Skeletal muscle tissue (tissue), 4 donors: ENCODE data around the gene FAM210B. TPM values are rescaled to one million over a fixed set of nuclear protein-coding genes. Genes with fewer than 3 reads are reported as not detected.
"Not testable (repeated sequence)": the region's sequence is repeated elsewhere in the genome, so short reads cannot be mapped to it uniquely, and the experiment has no call there.

ENCODE experiments used
- H3K27ac ChIP-seq: one replicate; pipeline ENCODE4 v1.7.0; 2013; ENCODE audit warnings: mild to moderate bottlenecking, low read depth, low read length, inconsistent platforms
- H3K27me3 ChIP-seq, 3 donors: one replicate each; pipeline ENCODE4 v1.7.0; 2013; ENCODE audit warnings: low read length in 3 of 3; ENCODE audit not compliant: control insufficient read depth in 3 of 3, insufficient read depth in 3 of 3
- H3K36me3 ChIP-seq, 3 donors: one replicate each; pipeline ENCODE4 v1.7.0; 2013; ENCODE audit warnings: low read length in 3 of 3; ENCODE audit not compliant: control insufficient read depth in 3 of 3, insufficient read depth in 3 of 3
- H3K4me1 ChIP-seq, 3 donors: one replicate each; pipeline ENCODE4 v1.7.0; 2013; ENCODE audit warnings: low read length in 3 of 3, mild to moderate bottlenecking in 3 of 3; ENCODE audit not compliant: control insufficient read depth in 3 of 3, insufficient read depth in 3 of 3
- H3K4me3 ChIP-seq, 3 donors: one replicate each; pipeline ENCODE4 v1.7.0; 2013; ENCODE audit warnings: low read length in 3 of 3
- H3K9ac ChIP-seq, 3 donors: one replicate each; pipeline ENCODE4 v1.7.0; 2013; ENCODE audit warnings: low read length in 3 of 3, mild to moderate bottlenecking in 3 of 3, moderate library complexity in 2 of 3, low read depth in 1 of 3
- H3K9me3 ChIP-seq, 3 donors: one replicate each; pipeline ENCODE4 v1.7.0; 2013; ENCODE audit warnings: low read length in 3 of 3; ENCODE audit not compliant: control insufficient read depth in 3 of 3
- total RNA-seq: library from RNA; depleted of rRNA; stranded (reverse); fragments of >200 nt; gene quantifications from one replicate; pipeline ENCODE4 v1.2.3, GENCODE V29; 2014
- donor health status: Osteomylitis.

The FAM210B gene
- total RNA-seq, 1 donor from 2014 or later, result 31.8 TPM

GRCh38 chr20:56400001-56400640, 41.3 kb downstream of the FAM210B start:
- Histone ChIP-seq H3K4me1 (peaks cover 4 to 8% (median 5%) of the 10 kb centered on the region in 3 donors), H3K27me3 (no peaks in the 10 kb centered on the region), H3K9me3 (no peaks in the 10 kb centered on the region), H3K9ac (no peak overlapping the region), H3K27ac (no peak overlapping the region), H3K4me3 (no peak overlapping the region), H3K36me3 (peaks cover 42 to 69% (median 67%) of the 10 kb centered on the region in 3 donors)

DNA sequence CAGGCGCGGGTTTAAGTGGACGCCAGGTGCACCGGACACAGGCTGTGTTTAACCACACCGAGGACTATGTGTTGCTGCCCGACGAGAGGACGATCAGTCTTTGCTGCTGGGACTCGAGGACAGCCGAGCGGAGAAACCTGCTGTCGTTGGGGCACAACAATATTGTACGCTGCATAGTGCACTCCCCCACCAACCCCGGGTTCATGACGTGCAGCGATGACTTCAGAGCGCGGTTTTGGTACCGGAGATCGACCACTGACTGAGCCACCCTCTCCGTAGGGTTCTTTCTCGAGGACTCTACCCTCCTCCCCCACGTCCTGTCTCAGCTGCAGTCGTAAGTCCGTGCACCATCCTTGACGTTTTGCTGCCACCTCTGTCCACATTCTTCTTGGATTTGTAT, 44.7 kb downstream of the FAM210B start:
- Histone ChIP-seq H3K4me1 (no peaks in the 10 kb centered on the region), H3K27ac (no peak overlapping the region), H3K9me3 (no peaks in the 10 kb centered on the region), H3K4me3 (no peak overlapping the region), H3K36me3 (peaks cover 36 to 64% (median 62%) of the 10 kb centered on the region in 3 donors), H3K9ac (no peak overlapping the region), H3K27me3 (no peaks in the 10 kb centered on the region)

- not testable (repeated sequence) for H3K9ac ChIP-seq, H3K4me3 ChIP-seq, H3K27me3 ChIP-seq, H3K9me3 ChIP-seq, H3K27ac ChIP-seq, H3K4me1 ChIP-seq
- H3K36me3 ChIP-seq, result peaks cover 30 to 51% (median 46%) of the 10 kb centered on the region in 3 donors
Observed at GRCh38 chr20:56405356-56405755, 46.6 kb downstream of the FAM210B start.

- H3K9me3 ChIP-seq, result no peaks in the 10 kb centered on the region
- H3K9ac ChIP-seq, result no peak overlapping the region
- peaks cover 26 to 45% (median 39%) of the 10 kb centered on the region in 3 donors for H3K36me3 ChIP-seq
- no peaks in the 10 kb centered on the region for H3K27me3 ChIP-seq
- H3K4me1 ChIP-seq, result peaks cover 3 to 5% (median 5%) of the 10 kb centered on the region in 3 donors
- H3K4me3 ChIP-seq, result no peak overlapping the region
- H3K27ac ChIP-seq, result no peak overlapping the region
Observed at GRCh38 chr20:56406910-56407309, 48.1 kb downstream of the FAM210B start.

GRCh38 chr20:56409521-56409920, 50.7 kb downstream of the FAM210B start:
- Histone ChIP-seq H3K9me3 (no peaks in the 10 kb centered on the region), H3K4me1 (peaks cover 3 to 5% (median 5%) of the 10 kb centered on the region in 3 donors), H3K27ac (no peak overlapping the region), H3K27me3 (no peaks in the 10 kb centered on the region), H3K4me3 (no peak overlapping the region), H3K36me3 (peaks cover 20 to 32% (median 23%) of the 10 kb centered on the region in 3 donors), H3K9ac (no peak overlapping the region)

DNA sequence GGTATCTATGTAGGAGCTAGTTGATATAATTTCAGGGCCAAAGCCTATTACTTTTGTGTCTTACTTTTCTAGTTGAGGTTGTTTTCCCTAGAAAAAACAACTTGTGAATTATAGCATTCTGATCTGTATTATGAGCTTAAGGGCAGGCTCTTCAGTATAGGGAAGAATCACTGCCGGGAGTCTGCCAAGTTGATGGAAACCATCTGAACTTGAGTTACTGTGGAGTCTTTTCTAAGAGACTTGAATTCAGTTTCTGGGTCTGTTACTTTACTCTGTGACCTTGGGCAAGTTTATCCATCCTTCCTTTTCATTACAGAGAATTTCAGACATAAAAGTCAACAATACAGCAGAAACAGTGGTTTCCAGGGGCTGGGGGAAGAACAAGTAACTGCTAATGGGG, 51.2 kb downstream of the FAM210B start:
- no peak overlapping the region for H3K4me3 ChIP-seq
- no peak overlapping the region for H3K27ac ChIP-seq
- H3K27me3 ChIP-seq, result no peaks in the 10 kb centered on the region
- H3K4me1 ChIP-seq, result peaks cover 3 to 5% (median 5%) of the 10 kb centered on the region in 3 donors
- H3K9ac ChIP-seq, result no peak overlapping the region
- peaks cover 17 to 30% (median 23%) of the 10 kb centered on the region in 3 donors for H3K36me3 ChIP-seq
- no peaks in the 10 kb centered on the region for H3K9me3 ChIP-seq

- H3K27ac ChIP-seq, H3K9me3 ChIP-seq, H3K4me1 ChIP-seq, H3K27me3 ChIP-seq, H3K4me3 ChIP-seq: not testable (repeated sequence)
- H3K36me3 ChIP-seq, result peaks cover 10 to 19% (median 18%) of the 10 kb centered on the region in 3 donors
- H3K9ac ChIP-seq, result peak overlapping the region in 1 of 3 donors; percentile 43
Observed at GRCh38 chr20:56411287-56411686, 52.5 kb downstream of the FAM210B start.

DNA sequence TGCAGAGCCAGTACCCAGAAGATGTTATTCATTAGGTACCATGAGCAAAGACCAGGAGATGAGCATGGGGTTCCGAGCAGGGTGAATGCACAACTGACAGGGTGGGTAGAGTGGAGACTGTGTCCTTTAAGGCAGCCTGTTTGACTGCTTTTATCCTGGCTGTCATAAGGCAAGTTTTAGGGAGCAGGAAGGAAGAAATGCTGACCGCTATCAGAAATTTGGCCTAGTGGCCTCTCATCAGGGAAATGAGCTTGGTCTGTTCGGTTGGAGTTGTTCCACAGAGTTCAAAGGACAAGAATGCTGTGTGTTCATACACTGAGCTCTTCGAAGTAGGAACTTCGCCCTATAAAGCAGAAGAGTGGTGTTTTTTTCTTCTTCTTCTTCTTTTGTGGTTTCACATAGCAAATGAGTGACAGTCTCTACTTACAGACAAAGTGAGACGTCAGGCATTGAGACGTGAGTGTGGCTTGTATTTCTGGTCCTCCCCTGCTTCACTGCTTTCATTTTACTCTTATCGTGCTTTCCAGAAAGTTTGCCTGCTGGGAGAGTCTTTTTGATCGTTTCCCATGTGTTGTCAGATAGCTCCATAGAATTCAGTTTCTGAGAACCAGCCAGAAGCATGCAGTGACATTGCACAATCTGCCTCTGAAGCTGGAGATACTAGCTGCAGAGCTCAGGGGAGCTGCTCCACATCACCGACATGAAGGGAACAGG, 53.1 kb downstream of the FAM210B start, which contains the start of gene CASS4:
TSS of gene CASS4 (plus strand) at position 502 of the 714 bp plus-strand sequence. CDS start at position 701, 199 bp downstream.
- Histone ChIP-seq H3K4me3 (peak within 1 kb of the TSS; percentile 18 to 29 (median 28)), H3K27ac (peak within 1 kb of the TSS; percentile 28), H3K27me3 (no peaks in the 10 kb centered on the region), H3K9me3 (no peaks in the 10 kb centered on the region), H3K36me3 (peaks cover 9 to 16% (median 12%) of the 10 kb centered on the region in 3 donors), H3K4me1 (peaks cover 3 to 5% (median 5%) of the 10 kb centered on the region in 3 donors), H3K9ac (peak within 1 kb of the TSS in 2 of 3 donors; percentile 25 to 43)

DNA sequence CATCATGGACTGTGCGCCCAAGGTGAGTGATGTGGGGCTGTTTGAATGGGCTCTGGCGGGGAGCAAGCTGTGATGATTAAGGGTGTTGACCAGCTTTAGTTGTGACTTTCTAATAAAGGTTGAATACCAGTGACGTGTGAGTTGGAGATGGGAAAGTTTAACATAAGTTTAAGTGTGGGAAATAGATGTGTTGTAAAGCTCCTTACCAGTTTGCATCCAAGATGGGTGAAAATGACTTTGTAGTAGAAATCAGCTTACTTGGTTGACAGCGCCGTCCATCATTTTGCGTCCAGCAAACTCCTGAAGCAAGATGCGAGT, 53.7 kb downstream of the FAM210B start:
- Histone ChIP-seq H3K9ac (peak overlapping the region in 1 of 3 donors; percentile 25), H3K36me3 (peaks cover 4 to 11% (median 7%) of the 10 kb centered on the region in 3 donors), H3K4me1 (peaks cover 3 to 5% (median 5%) of the 10 kb centered on the region in 3 donors), H3K27ac (peak overlapping the region; percentile 28), H3K4me3 (peak overlapping the region; percentile 18 to 29 (median 28)), H3K9me3 (no peaks in the 10 kb centered on the region), H3K27me3 (no peaks in the 10 kb centered on the region)

- H3K27ac ChIP-seq, result no peak overlapping the region
- no peaks in the 10 kb centered on the region for H3K27me3 ChIP-seq
- H3K36me3 ChIP-seq, result peaks cover 2 to 5% (median 5%) of the 10 kb centered on the region in 3 donors
- peaks cover 3 to 9% (median 5%) of the 10 kb centered on the region in 3 donors for H3K4me1 ChIP-seq
- no peak overlapping the region for H3K4me3 ChIP-seq
- H3K9me3 ChIP-seq, result no peaks in the 10 kb centered on the region
- H3K9ac ChIP-seq, result no peak overlapping the region
Observed at GRCh38 chr20:56412949-56413348, 54.2 kb downstream of the FAM210B start.
